ENCODE results near the gene ADCY2.

DNA sequence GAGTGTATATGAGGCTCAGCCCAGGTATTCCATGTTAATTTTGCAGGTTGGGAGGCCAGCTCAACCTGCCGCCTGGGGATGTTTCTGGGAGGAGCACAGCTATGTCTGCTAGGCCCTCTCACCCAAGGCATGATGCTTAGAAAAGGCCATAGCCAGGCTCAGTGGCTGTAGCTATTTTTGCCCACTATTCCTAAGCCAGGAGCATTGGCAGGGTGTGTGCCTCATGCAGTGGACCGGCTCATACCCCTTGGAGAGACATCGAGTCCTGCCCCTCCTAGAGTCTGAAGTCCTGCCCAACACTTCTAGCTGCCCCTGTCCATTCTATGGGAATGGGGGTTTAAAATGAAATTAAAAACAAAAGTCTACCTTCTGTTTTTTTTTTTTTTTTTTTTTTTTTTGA lies 22.3 kb downstream of the ADCY2 start:
- TF ChIP-seq, protein P1, sequence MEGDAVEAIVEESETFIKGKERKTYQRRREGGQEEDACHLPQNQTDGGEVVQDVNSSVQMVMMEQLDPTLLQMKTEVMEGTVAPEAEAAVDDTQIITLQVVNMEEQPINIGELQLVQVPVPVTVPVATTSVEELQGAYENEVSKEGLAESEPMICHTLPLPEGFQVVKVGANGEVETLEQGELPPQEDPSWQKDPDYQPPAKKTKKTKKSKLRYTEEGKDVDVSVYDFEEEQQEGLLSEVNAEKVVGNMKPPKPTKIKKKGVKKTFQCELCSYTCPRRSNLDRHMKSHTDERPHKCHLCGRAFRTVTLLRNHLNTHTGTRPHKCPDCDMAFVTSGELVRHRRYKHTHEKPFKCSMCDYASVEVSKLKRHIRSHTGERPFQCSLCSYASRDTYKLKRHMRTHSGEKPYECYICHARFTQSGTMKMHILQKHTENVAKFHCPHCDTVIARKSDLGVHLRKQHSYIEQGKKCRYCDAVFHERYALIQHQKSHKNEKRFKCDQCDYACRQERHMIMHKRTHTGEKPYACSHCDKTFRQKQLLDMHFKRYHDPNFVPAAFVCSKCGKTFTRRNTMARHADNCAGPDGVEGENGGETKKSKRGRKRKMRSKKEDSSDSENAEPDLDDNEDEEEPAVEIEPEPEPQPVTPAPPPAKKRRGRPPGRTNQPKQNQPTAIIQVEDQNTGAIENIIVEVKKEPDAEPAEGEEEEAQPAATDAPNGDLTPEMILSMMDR (conservative IDR thresholded peaks at IDR 0.05; ENCODE audit: low read depth in 2 of 2) = no peak
- TF ChIP-seq EZH2 (IDR thresholded peaks at IDR 0.05; ENCODE audit: low read depth, unreplicated experiment) (no peak), POLR2AphosphoS5 (IDR thresholded peaks at IDR 0.05; ENCODE audit: low read depth) (no peak), EZH2phosphoT487 (IDR thresholded peaks at IDR 0.05; ENCODE audit: unreplicated experiment) (no peak), NANOG (IDR thresholded peaks at IDR 0.05; ENCODE audit: borderline replicate concordance) (no peak), CREB1 (CRISPR knock-in tag; IDR thresholded peaks at IDR 0.05; ENCODE audit: low read depth) (no peak), ZNF114 (CRISPR knock-in tag; IDR thresholded peaks at IDR 0.05) (no peak), JUNB (IDR thresholded peaks at IDR 0.05; ENCODE audit: unreplicated experiment) (no peak)
- TF ChIP-seq, protein P2, sequence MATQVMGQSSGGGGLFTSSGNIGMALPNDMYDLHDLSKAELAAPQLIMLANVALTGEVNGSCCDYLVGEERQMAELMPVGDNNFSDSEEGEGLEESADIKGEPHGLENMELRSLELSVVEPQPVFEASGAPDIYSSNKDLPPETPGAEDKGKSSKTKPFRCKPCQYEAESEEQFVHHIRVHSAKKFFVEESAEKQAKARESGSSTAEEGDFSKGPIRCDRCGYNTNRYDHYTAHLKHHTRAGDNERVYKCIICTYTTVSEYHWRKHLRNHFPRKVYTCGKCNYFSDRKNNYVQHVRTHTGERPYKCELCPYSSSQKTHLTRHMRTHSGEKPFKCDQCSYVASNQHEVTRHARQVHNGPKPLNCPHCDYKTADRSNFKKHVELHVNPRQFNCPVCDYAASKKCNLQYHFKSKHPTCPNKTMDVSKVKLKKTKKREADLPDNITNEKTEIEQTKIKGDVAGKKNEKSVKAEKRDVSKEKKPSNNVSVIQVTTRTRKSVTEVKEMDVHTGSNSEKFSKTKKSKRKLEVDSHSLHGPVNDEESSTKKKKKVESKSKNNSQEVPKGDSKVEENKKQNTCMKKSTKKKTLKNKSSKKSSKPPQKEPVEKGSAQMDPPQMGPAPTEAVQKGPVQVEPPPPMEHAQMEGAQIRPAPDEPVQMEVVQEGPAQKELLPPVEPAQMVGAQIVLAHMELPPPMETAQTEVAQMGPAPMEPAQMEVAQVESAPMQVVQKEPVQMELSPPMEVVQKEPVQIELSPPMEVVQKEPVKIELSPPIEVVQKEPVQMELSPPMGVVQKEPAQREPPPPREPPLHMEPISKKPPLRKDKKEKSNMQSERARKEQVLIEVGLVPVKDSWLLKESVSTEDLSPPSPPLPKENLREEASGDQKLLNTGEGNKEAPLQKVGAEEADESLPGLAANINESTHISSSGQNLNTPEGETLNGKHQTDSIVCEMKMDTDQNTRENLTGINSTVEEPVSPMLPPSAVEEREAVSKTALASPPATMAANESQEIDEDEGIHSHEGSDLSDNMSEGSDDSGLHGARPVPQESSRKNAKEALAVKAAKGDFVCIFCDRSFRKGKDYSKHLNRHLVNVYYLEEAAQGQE (IDR thresholded peaks at IDR 0.05; ENCODE audit: unreplicated experiment) = no peak

Measured in GM23338 (cell line).